T-helper 2 cell (primary cell): Measurements from ENCODE around the gene BTBD9.
"Not testable (repeated sequence)": the region's sequence is repeated elsewhere in the genome, so short reads cannot be mapped to it uniquely, and the experiment has no call there.

ENCODE experiments used
- DNase-seq, 5 experiments: peaks; one replicate each; pipeline versions ENCODE4 v3.0.0 to v3.0.0-alpha.2; 2012 to 2022

BTBD9 gene

GRCh38 chr6:38648629-38649028, 8.9 kb upstream of the BTBD9 start:
- DNase-seq = no peak

DNA sequence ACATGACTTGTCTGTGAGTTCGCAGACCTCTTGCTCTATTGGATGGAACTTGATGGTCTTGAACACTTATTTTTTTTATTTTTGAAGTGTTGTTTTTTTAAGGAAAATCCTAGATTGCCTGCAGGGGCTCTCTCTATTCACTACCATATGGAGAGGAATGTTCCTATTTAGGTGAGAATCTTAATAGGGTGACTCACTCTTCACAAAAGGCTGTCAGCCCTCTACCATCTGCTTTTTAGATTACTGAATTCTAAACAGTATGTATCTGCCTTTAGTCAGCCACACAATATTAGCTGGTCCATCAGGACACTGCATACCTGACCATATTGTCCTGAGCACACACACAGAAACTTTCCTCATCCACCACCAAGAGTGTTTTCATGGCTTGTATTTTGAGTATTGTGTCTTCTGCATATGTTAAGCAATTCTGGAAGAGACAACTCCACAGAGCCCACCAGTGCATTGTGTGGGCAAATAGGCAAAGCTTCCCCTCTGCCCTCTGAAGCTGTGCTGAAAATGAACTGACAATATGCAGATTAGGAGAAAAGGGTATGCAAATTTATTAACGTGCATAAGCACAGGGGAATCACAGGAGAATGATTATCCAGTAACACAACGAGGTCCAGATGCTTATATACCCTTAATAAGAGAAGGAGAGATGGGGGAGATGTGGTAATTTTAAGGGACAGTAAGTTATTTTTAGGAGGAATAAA, 6.6 kb upstream of the BTBD9 start:
- no peak for DNase-seq

GRCh38 chr6:38644951-38645350, 5.2 kb upstream of the BTBD9 start:
- no peak for DNase-seq

- no peak for DNase-seq
Measured at GRCh38 chr6:38640216-38640909, 634 bp upstream of the BTBD9 start.

- DNase-seq = peak; percentile 17 to 72 (median 49)
Measured at GRCh38 chr6:38638941-38639497, 710 bp downstream of the BTBD9 start.

- no peak for DNase-seq
Measured at GRCh38 chr6:38637756-38638155, 2.0 kb downstream of the BTBD9 start.

- DNase-seq = no peak
Measured at GRCh38 chr6:38636027-38636426, 3.7 kb downstream of the BTBD9 start.

DNA sequence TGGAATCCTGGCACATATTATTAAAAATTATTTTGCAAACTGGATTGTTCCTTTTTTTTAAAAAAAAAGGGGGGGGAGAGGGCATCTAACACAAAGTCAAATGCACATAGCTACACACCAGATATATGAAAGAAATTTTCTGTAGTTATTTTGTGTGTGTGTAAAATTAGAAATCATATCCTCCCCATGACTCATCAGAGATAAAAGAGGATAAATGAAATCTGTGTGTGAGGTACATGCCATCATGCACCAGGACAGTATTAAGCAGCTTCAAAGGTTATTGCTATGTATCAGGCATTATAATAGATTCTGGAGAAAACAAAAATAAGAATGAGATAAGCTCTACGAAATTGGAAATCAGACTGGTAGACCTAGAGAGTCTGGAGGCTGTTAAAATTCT, 5.2 kb downstream of the BTBD9 start:
- no peak for DNase-seq

DNA sequence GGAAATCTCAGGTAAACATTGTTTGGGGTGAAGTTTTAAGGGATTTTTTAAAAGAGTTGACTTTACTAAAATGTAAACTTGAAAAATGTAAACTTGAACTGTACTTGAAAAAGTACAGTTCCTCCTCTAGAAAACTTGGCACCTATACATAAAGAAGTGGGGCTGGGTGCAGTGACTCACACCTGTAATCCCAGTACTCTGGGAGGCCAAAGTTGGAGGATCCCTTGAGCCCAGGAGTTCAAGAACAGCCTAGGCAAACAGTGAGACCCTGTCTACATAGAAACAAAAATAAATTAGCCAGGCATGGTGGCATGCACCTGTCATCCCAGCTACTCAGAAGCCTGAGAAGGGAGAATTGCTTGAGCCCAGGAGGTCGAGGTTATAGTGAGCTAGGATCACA, 7.2 kb downstream of the BTBD9 start:
- DNase-seq = no peak

- DNase-seq = no peak
Measured at GRCh38 chr6:38631186-38631783, 8.4 kb downstream of the BTBD9 start.

DNA sequence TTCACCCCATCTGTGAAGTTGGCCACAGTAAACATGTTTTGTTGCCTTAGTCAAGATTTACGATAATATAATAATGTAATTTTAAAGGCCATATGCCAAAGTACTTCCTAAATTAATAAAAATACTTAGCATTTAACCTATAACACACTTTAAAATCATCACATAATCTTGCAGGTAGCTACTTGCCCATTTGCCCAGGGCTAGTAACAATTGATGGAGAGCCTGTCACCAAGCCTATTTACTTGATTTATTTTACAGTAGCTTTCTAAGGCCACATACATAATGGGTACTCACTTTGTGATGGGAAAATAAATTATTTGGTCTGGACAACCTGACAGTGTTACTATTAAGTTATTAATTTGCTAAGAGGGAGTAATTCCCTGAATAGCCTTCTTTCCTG, 14.5 kb downstream of the BTBD9 start:
- no peak for DNase-seq

- DNase-seq = not testable (repeated sequence)
Measured at GRCh38 chr6:38619342-38619741, 20.4 kb downstream of the BTBD9 start.

DNA sequence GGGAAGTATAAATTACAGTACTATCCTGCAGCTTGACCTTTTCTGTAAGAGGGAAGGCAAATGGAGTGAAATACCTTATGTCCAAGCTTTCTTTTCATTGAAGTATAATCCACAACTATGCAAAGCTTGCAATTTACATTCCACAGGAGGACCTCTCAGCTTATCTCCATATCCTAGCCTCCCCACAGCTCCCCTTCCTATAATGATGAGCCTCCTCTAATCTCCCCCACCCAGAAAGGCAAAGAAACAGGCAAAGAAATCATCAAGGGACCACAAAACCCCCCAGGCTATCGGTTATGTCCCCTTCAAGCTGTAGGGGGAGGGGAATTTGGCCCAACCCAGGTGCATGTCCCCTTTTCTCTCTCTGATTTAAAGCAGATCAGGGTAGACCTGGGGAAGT, 21.4 kb downstream of the BTBD9 start:
- not testable (repeated sequence) for DNase-seq

- no peak for DNase-seq
Measured at GRCh38 chr6:38617856-38618255, 21.9 kb downstream of the BTBD9 start.

- DNase-seq = no peak
Measured at GRCh38 chr6:38612143-38612965, 27.4 kb downstream of the BTBD9 start.

DNA sequence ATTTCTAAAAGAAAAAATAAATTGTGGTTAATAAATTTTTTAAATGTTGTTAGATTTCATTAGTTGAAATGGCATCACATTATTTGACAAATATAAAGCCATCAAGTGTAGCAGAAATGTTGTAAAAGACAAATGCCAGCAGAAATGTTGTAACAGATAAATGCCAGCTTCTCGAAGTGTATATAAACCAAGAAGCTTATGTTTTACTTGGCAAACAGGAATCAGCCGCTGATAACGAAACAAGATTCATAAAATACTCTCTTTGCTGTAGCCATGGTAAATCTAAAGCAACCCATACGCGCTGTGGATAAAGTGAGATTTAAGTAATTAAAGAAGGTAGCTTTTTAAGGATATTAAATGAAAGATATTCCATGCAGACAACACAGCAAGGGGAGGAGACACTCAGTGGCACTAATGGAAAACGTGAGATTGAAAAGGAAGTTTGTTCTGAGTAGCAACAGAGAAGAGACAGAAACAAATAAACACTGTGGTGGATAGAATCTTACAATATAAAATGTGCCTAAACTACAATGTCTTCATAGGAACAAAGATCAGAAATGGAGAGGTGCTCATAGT, 29.6 kb downstream of the BTBD9 start:
- no peak for DNase-seq

DNA sequence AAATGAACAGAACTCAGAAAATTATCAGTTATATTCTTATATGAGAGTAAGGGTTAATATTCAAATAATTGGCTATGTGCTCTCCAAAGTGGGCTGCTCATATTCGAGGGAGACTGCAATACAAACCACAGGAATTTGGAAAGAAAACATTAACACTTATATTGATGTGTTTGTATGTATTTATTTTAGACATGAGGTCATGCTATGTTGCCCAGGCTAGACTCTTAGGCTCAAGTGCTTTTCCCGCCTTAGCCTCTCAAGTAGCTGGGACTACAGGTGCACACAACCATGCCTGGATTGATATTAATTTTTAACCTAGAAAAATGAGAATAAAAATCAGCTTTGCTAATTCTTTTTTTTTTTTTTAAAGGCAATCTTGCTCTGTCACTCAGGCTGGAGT, 35.0 kb downstream of the BTBD9 start:
- no peak for DNase-seq

- DNase-seq = no peak
Measured at GRCh38 chr6:38603966-38604365, 35.8 kb downstream of the BTBD9 start.

DNA sequence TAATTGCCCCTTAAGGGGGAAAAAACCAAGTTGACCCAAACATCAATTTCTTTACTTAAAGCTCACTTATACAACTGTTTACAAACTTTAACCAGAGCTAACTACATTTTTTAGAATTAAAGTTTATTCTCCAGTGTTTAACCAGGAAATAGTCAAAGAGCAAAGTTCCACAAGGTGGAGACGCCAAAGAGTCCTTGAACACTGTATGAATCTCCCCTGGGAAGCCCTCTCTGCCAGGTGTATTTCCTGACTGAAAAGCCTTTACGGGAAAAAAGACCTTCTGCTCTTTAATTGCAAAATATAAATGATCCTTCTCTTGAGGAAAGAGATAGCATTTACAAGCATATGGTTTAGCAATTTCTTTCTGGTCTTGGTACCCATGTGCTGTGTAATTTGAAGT, 36.2 kb downstream of the BTBD9 start:
- DNase-seq = no peak

DNA sequence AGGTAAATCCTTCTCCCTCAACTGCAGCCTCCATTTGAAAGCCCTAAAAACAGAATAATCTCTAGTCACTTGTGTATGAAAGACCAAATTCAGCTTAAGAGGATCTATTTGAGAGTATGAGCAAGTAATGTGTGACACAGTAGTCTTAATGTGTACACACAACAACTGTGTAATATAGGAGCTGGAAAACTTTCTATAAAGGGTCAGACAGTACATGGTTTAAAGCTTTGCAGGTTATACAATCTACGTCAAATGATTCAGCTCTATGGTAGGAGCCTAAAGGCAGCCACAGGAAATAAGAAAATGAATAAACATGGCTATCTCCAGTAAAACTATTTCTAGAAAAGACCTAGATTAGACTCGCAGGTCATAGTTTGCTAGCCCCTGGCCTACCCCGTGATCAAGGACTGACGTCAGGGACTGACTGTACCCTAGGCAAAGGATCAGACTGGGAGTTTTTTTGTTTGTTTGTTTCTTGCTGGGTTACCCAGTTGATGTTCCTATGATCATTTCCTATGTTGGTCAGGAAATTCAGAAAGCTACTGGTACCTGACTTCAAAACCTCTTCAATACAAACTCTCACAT, 39.7 kb downstream of the BTBD9 start:
- DNase-seq = no peak

- no peak for DNase-seq
Measured at GRCh38 chr6:38599261-38599660, 40.5 kb downstream of the BTBD9 start.

DNA sequence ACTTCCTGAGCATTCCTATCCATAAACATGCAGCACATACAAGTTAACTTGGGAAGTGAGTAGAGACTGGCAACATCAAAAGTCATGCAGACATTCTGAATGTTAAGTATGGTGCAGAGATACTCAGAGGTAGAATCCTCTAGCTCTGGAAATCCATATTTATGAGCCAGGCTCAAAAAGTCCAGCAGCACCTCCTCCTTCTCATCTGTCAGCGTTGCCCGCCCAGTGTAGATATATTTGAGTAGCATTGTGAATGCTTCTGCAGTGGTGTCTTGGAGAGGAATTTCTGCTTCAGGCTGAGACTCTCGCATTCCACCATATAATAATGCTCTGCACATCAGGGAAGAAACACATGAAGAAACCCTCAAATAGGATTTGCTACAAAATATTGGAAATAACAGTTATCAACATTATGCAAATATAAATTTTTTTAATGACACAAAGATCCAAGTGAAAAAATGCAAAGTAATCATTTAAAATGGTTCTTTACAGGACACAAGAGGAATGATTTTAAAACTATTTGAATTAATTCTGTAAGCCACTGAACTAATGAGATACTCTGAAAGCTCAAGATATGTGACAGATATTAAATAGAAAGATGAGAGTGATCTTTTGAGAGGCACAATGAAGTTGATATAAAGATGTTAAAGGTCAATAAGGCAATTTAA, 45.6 kb downstream of the BTBD9 start:
- no peak for DNase-seq
